Measurements from ENCODE around the gene UBR2. TPM values are rescaled to one million over a fixed set of nuclear protein-coding genes. Genes with fewer than 3 reads are reported as not detected.

Gene UBR2
- total and polyA plus RNA-seq, 12 donors = 11.4 to 46.9 (median 30.2) TPM

- no peaks in the 10 kb centered on the region for H3K27me3 ChIP-seq
- DNase-seq = no peak
- H3K4me1 ChIP-seq (replicated peaks in 1 of 2) = no peaks in the 10 kb centered on the region
- H3K9me3 ChIP-seq (replicated peaks in 1 of 3) = no peaks in the 10 kb centered on the region
- peaks cover 0 to 96% of the 10 kb centered on the region in 2 donors for H3K36me3 ChIP-seq (replicated peaks in 1 of 2)
- no peak overlapping the region for H3K27ac ChIP-seq
- intact Hi-C loops (cut with DNase I) = no loop called here
- no peak overlapping the region for H3K4me3 ChIP-seq
- 93 to 95% (median 94%) methylated on average over 5 of the region's 5 CpGs for WGBS, 4 donors
- TF ChIP-seq POLR2A (IDR thresholded peaks at IDR 0.05) (no peak), CTCF (IDR thresholded peaks at IDR 0.05) (no peak)
Observed at GRCh38 chr6:42679358-42679757, 115.5 kb downstream of the UBR2 start.

GRCh38 chr6:42688281-42688680 is 124.5 kb downstream of the UBR2 start:
- WGBS, 4 donors = 69 to 79% (median 76%) methylated on average over 3 of the region's 3 CpGs
- intact Hi-C loops (cut with DNase I) = no loop called here
- H3K27me3 ChIP-seq = no peaks in the 10 kb centered on the region
- no peaks in the 10 kb centered on the region for H3K9me3 ChIP-seq (replicated peaks in 1 of 3)
- H3K4me3 ChIP-seq = no peak overlapping the region
- H3K4me1 ChIP-seq (replicated peaks in 1 of 2) = peaks cover 0 to 6% of the 10 kb centered on the region in 2 donors
- no peak for DNase-seq
- peaks cover 0 to 75% of the 10 kb centered on the region in 2 donors for H3K36me3 ChIP-seq (replicated peaks in 1 of 2)
- no peak for TF ChIP-seq POLR2A (IDR thresholded peaks at IDR 0.05)
- H3K27ac ChIP-seq = no peak overlapping the region

GRCh38 chr6:42689371-42689770 is 125.5 kb downstream of the UBR2 start:
- no peak for DNase-seq
- Histone ChIP-seq H3K4me3 (no peak overlapping the region), H3K36me3 (replicated peaks in 1 of 2) (peaks cover 0 to 69% of the 10 kb centered on the region in 2 donors), H3K27ac (no peak overlapping the region), H3K9me3 (replicated peaks in 1 of 3) (no peaks in the 10 kb centered on the region), H3K27me3 (no peaks in the 10 kb centered on the region), H3K4me1 (replicated peaks in 1 of 2) (peaks cover 0 to 7% of the 10 kb centered on the region in 2 donors)
- TF ChIP-seq CTCF (IDR thresholded peaks at IDR 0.05) = no peak
- no peak for TF ChIP-seq POLR2A (IDR thresholded peaks at IDR 0.05)
- WGBS, 4 donors = 85 to 90% (median 87%) methylated on average over 7 of the region's 7 CpGs
- intact Hi-C loops (cut with DNase I) = no loop called here

GRCh38 chr6:42690151-42690702 is 126.4 kb downstream of the UBR2 start:
- peaks cover 0 to 65% of the 10 kb centered on the region in 2 donors for H3K36me3 ChIP-seq (replicated peaks in 1 of 2)
- DNase-seq = peak in 1 of 7 donors; percentile 7
- TF ChIP-seq POLR2A (IDR thresholded peaks at IDR 0.05) = no peak
- no peak for TF ChIP-seq CTCF (IDR thresholded peaks at IDR 0.05)
- intact Hi-C loops (cut with DNase I) = no loop called here
- H3K27me3 ChIP-seq = no peaks in the 10 kb centered on the region
- WGBS, 4 donors = 90 to 93% (median 91%) methylated on average over 5 of the region's 5 CpGs
- peak overlapping the region in 1 of 5 donors; percentile 20 for H3K27ac ChIP-seq
- no peak overlapping the region for H3K4me3 ChIP-seq
- peaks cover 0 to 7% of the 10 kb centered on the region in 2 donors for H3K4me1 ChIP-seq (replicated peaks in 1 of 2)
- no peaks in the 10 kb centered on the region for H3K9me3 ChIP-seq (replicated peaks in 1 of 3)

- DNase-seq = peak in 1 of 7 donors; percentile 2
- Histone ChIP-seq H3K9me3 (replicated peaks in 1 of 3) (no peaks in the 10 kb centered on the region), H3K27me3 (no peaks in the 10 kb centered on the region), H3K4me3 (no peak overlapping the region), H3K36me3 (replicated peaks in 1 of 2) (peaks cover 0 to 58% of the 10 kb centered on the region in 2 donors), H3K4me1 (replicated peaks in 1 of 2) (peaks cover 0 to 7% of the 10 kb centered on the region in 2 donors), H3K27ac (no peak overlapping the region)
- TF ChIP-seq POLR2A (IDR thresholded peaks at IDR 0.05) (no peak), CTCF (IDR thresholded peaks at IDR 0.05) (no peak)
- WGBS, 4 donors = 62 to 81% (median 71%) methylated on average over 2 of the region's 2 CpGs
- intact Hi-C loops (cut with DNase I) = no loop called here
Observed at GRCh38 chr6:42690872-42691271, 127.0 kb downstream of the UBR2 start.

Measured in adrenal gland (tissue), 12 donors.